Central memory CD4-positive, alpha-beta T cell (primary cell): ENCODE data around the gene FBXO44.

Source experiments
- DNase-seq: peaks from one replicate; pipeline ENCODE4 v3.0.0; 2022

Gene FBXO44

GRCh38 chr1:11640101-11640500 lies 14.6 kb upstream of the FBXO44 start:
- DNase-seq = no peak

- DNase-seq = no peak
These were observed 13.7 kb upstream of the FBXO44 start for GRCh38 chr1:11640944-11641343.

- DNase-seq = no peak
These were observed 12.8 kb upstream of the FBXO44 start for GRCh38 chr1:11641776-11642305.

GRCh38 chr1:11642418-11643017 lies 12.2 kb upstream of the FBXO44 start:
- DNase-seq = peak; percentile 54

- no peak for DNase-seq
These were observed 10.9 kb upstream of the FBXO44 start for GRCh38 chr1:11643782-11644181.

GRCh38 chr1:11645270-11645669 lies 9.4 kb upstream of the FBXO44 start:
- DNase-seq = no peak

- peak; percentile 61 for DNase-seq
These were observed 8.9 kb upstream of the FBXO44 start for GRCh38 chr1:11645670-11646265.

GRCh38 chr1:11646317-11646716 lies 8.4 kb upstream of the FBXO44 start:
- DNase-seq = no peak

- DNase-seq = no peak
These were observed 7.3 kb upstream of the FBXO44 start for GRCh38 chr1:11647333-11647732.

- DNase-seq = no peak
These were observed 6.6 kb upstream of the FBXO44 start for GRCh38 chr1:11648039-11648438.

GRCh38 chr1:11648732-11649158 lies 5.9 kb upstream of the FBXO44 start:
- peak; percentile 30 for DNase-seq

GRCh38 chr1:11649237-11649623 lies 5.4 kb upstream of the FBXO44 start:
- no peak for DNase-seq

- DNase-seq = no peak
These were observed 4.9 kb upstream of the FBXO44 start for GRCh38 chr1:11649624-11650330.

GRCh38 chr1:11650331-11650991 lies 4.2 kb upstream of the FBXO44 start:
- DNase-seq = peak; percentile 74

GRCh38 chr1:11651017-11651416 lies 3.7 kb upstream of the FBXO44 start:
- DNase-seq = no peak

GRCh38 chr1:11652203-11652780 lies 2.4 kb upstream of the FBXO44 start:
- DNase-seq = no peak

- no peak for DNase-seq
These were observed 1.4 kb upstream of the FBXO44 start for GRCh38 chr1:11653101-11653860.

- no peak for DNase-seq
These were observed 878 bp upstream of the FBXO44 start for GRCh38 chr1:11653861-11654136.

GRCh38 chr1:11654939-11655808 lies 497 bp downstream of the FBXO44 start:
- DNase-seq = no peak

GRCh38 chr1:11657654-11658053 lies 3.0 kb downstream of the FBXO44 start:
- DNase-seq = no peak

- DNase-seq = no peak
These were observed 3.9 kb downstream of the FBXO44 start for GRCh38 chr1:11658542-11658941.

- DNase-seq = no peak
These were observed 5.1 kb downstream of the FBXO44 start for GRCh38 chr1:11659748-11660147.
